CD14-positive monocyte (primary cell): ENCODE data around the gene GTF2F1. TPM values are rescaled to one million over a fixed set of nuclear protein-coding genes. Genes with fewer than 3 reads are reported as not detected.

ENCODE experiments used
- DNase-seq, 3 donors: peaks; one replicate each; pipeline ENCODE4 v3.0.0-alpha.2; 2011 to 2022
- H2AFZ ChIP-seq: 2 replicates; pipeline ENCODE4 v1.6.0; 2012; ENCODE audit warnings: mild to moderate bottlenecking, low read depth, low read length, inconsistent platforms; ENCODE audit not compliant: insufficient read depth, poor library complexity, severe bottlenecking
- H3K27ac ChIP-seq, 2 donors: 1 replicate in 1 of 2; 2 replicates in 1 of 2; pipeline ENCODE4 v1.5.1; 2012 to 2013; ENCODE audit warnings: low read length in 2 of 2, control low read depth in 1 of 2, inconsistent platforms in 1 of 2, low read depth in 1 of 2, mild to moderate bottlenecking in 1 of 2
- H3K27me3 ChIP-seq, 2 donors: one replicate each; pipeline versions ENCODE4 v1.6.0 to v1.6.1; 2011 to 2013; ENCODE audit warnings: low read length in 2 of 2; ENCODE audit not compliant: control insufficient read depth in 2 of 2, insufficient read depth in 2 of 2
- H3K36me3 ChIP-seq, 2 donors: replicated peaks in 1 of 2; 1 replicate in 1 of 2; 2 replicates in 1 of 2; pipeline versions ENCODE4 v1.5.1 to v1.6.1; 2012 to 2013; ENCODE audit warnings: low read length in 2 of 2, control low read depth in 1 of 2, inconsistent platforms in 1 of 2, mild to moderate bottlenecking in 1 of 2; ENCODE audit not compliant: insufficient read depth in 2 of 2, control insufficient read depth in 1 of 2
- H3K4me1 ChIP-seq, 2 donors: 1 replicate in 1 of 2; 2 replicates in 1 of 2; pipeline versions ENCODE4 v1.5.1 to v1.6.1; 2012 to 2013; ENCODE audit warnings: low read length in 2 of 2, control low read depth in 1 of 2, inconsistent platforms in 1 of 2, mild to moderate bottlenecking in 1 of 2, moderate library complexity in 1 of 2; ENCODE audit not compliant: insufficient read depth in 2 of 2, control insufficient read depth in 1 of 2
- H3K4me2 ChIP-seq: replicated peaks from 2 replicates; pipeline ENCODE3; 2012; ENCODE audit warnings: low read length, moderate library complexity, mild to moderate bottlenecking; ENCODE audit not compliant: poor library complexity, severe bottlenecking; ENCODE audit errors: extremely low read depth
- H3K4me3 ChIP-seq, 3 experiments: fragments of 200-600 bp in 1 of 3; sonication (generic) in 1 of 3; replicated peaks in 1 of 3; 1 replicate in 2 of 3; 2 replicates in 1 of 3; pipeline ENCODE4 v1.5.1; 2011 to 2013; ENCODE audit warnings: low read length in 3 of 3, mild to moderate bottlenecking in 3 of 3, control low read depth in 2 of 3, low read depth in 2 of 3, inconsistent platforms in 1 of 3, moderate library complexity in 1 of 3
- H3K79me2 ChIP-seq: 2 replicates; pipeline ENCODE4 v1.6.0; 2012; ENCODE audit warnings: mild to moderate bottlenecking, control low read depth, inconsistent platforms, low read length, moderate library complexity; ENCODE audit not compliant: insufficient read depth
- H3K9ac ChIP-seq: 2 replicates; pipeline ENCODE4 v1.6.0; 2017; ENCODE audit warnings: low read length, mild to moderate bottlenecking; ENCODE audit not compliant: insufficient read depth, poor library complexity, severe bottlenecking
- H3K9me3 ChIP-seq, 2 donors: replicated peaks in 1 of 2; 1 replicate in 1 of 2; 2 replicates in 1 of 2; pipeline versions ENCODE4 v1.5.1 to v1.6.1; 2012 to 2013; ENCODE audit warnings: low read length in 2 of 2, control low read depth in 1 of 2; ENCODE audit not compliant: control insufficient read depth in 1 of 2, insufficient read depth in 1 of 2
- H4K20me1 ChIP-seq: 2 replicates; pipeline ENCODE4 v1.6.0; 2012; ENCODE audit warnings: mild to moderate bottlenecking, low read length, control low read depth, moderate library complexity; ENCODE audit not compliant: insufficient read depth
- H3K27ac Mint-ChIP-seq, 7 donors: one replicate each; pipeline ENCODE4 v1.8.0; 2020; ENCODE audit warnings: mild to moderate bottlenecking in 7 of 7, mixed read lengths in 7 of 7, moderate library complexity in 6 of 7, inconsistent platforms in 2 of 7
- H3K27me3 Mint-ChIP-seq, 3 donors: one replicate each; pipeline ENCODE4 v1.8.0; 2021 to 2022; ENCODE audit warnings: low read depth in 3 of 3, mild to moderate bottlenecking in 3 of 3, mixed read lengths in 3 of 3, moderate library complexity in 3 of 3, inconsistent platforms in 1 of 3
- H3K36me3 Mint-ChIP-seq, 2 donors: one replicate each; pipeline ENCODE4 v1.8.0; 2020; ENCODE audit warnings: mixed read lengths in 2 of 2, inconsistent platforms in 1 of 2, mild to moderate bottlenecking in 1 of 2
- H3K4me1 Mint-ChIP-seq: one replicate; pipeline ENCODE4 v1.8.0; 2020; ENCODE audit warnings: mild to moderate bottlenecking, mixed read lengths
- H3K4me3 Mint-ChIP-seq, 2 donors: one replicate each; pipeline ENCODE4 v1.8.0; 2020; ENCODE audit warnings: mild to moderate bottlenecking in 2 of 2, mixed read lengths in 2 of 2, moderate library complexity in 1 of 2
- H3K9me3 Mint-ChIP-seq, 7 donors: one replicate each; pipeline ENCODE4 v1.8.0; 2020 to 2022; ENCODE audit warnings: mixed read lengths in 7 of 7, mild to moderate bottlenecking in 6 of 7, moderate library complexity in 6 of 7, inconsistent platforms in 2 of 7
- WGBS: methylation state at CpG from one replicate; pipeline ENCODE4 v1.1.5; 2013; ENCODE audit warnings: missing lambda C conversion rate; ENCODE audit not compliant: insufficient coverage; 5-methylcytosine and 5-hydroxymethylcytosine counted together
- intact Hi-C, 2 donors: fragments of 100-400 bp; cut with micrococcal nuclease; formaldehyde crosslinking; loops; one replicate each; pipeline versions ENCODE4 v1.15.0 to v1.15.1; 2023
- polyA plus RNA-seq, 3 donors: library from polyadenylated mRNA; depleted of rRNA in 1 of 3; unstranded in 2 of 3; stranded (reverse) in 1 of 3; fragments of 300-500 nt in 2 of 3; fragments of >200 nt in 1 of 3; fragmentation: Illumina TruSeq in 2 of 3; gene quantifications; 1 replicate in 2 of 3; 2 replicates in 1 of 3; pipeline ENCODE4 v1.2.3, GENCODE V29; 2012 to 2021
- TF ChIP-seq, protein P1 (sequence below): fragments of 200-600 bp; IDR thresholded peaks from one replicate; pipeline ENCODE4 v1.8.0; 2022; ENCODE audit warnings: antibody characterized with exemption, mild to moderate bottlenecking

The GTF2F1 gene
- polyA plus RNA-seq, 3 donors = 9.4 to 46.4 (median 13.2) TPM

DNA sequence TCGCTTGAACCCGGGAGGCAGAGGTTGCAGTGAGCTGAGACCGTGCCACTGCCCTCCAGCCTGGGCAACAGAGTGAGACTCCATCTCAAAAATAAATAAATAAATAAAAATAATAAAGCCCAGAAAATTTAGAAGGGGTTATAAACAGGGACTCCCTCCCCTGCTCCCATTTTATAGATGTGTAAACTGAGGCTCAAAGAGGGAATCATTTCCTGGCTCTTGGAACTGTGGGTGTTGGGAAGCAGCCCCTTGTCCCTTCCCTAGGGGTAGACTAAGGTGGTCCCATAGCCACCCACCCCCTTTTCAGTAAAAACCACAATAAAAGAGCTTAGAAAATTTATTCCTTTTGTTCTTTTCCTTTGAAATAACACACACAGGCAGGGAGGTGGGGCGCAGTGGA, 46.8 kb upstream of the GTF2F1 start:
- intact Hi-C loops = no loop called here
- no peaks in the 10 kb centered on the region for H3K36me3 ChIP-seq
- H3K4me3 Mint-ChIP-seq = no peak overlapping the region
- no peak for DNase-seq
- TF ChIP-seq, protein P1, sequence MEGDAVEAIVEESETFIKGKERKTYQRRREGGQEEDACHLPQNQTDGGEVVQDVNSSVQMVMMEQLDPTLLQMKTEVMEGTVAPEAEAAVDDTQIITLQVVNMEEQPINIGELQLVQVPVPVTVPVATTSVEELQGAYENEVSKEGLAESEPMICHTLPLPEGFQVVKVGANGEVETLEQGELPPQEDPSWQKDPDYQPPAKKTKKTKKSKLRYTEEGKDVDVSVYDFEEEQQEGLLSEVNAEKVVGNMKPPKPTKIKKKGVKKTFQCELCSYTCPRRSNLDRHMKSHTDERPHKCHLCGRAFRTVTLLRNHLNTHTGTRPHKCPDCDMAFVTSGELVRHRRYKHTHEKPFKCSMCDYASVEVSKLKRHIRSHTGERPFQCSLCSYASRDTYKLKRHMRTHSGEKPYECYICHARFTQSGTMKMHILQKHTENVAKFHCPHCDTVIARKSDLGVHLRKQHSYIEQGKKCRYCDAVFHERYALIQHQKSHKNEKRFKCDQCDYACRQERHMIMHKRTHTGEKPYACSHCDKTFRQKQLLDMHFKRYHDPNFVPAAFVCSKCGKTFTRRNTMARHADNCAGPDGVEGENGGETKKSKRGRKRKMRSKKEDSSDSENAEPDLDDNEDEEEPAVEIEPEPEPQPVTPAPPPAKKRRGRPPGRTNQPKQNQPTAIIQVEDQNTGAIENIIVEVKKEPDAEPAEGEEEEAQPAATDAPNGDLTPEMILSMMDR = no peak
- H3K27ac ChIP-seq = no peak overlapping the region
- no peaks in the 10 kb centered on the region for H3K27me3 ChIP-seq
- no peaks in the 10 kb centered on the region for H3K79me2 ChIP-seq
- no peaks in the 10 kb centered on the region for H3K9me3 Mint-ChIP-seq
- no CpG with 5 or more reads among the region's 4 CpGs for WGBS
- H3K4me1 ChIP-seq = no peaks in the 10 kb centered on the region
- H3K36me3 Mint-ChIP-seq = no peaks in the 10 kb centered on the region
- no peak overlapping the region for H3K4me2 ChIP-seq
- H3K4me3 ChIP-seq = no peak overlapping the region
- no peak overlapping the region for H3K9ac ChIP-seq
- H3K27me3 Mint-ChIP-seq = peaks cover 0 to 12% (median 4%) of the 10 kb centered on the region in 3 donors
- H3K9me3 ChIP-seq = no peaks in the 10 kb centered on the region
- H4K20me1 ChIP-seq = no peaks in the 10 kb centered on the region
- H3K4me1 Mint-ChIP-seq = no peaks in the 10 kb centered on the region
- H2AFZ ChIP-seq = no peak overlapping the region
- no peak overlapping the region for H3K27ac Mint-ChIP-seq

GRCh38 chr19:6433663-6434062, 40.7 kb upstream of the GTF2F1 start, which contains the start of gene SLC25A41:
Gene SLC25A41, minus strand, starts transcription at chr19:6433763. Its CDS starts 70 bp downstream, at chr19:6433693.
- intact Hi-C loops = no loop called here
- no peaks in the 10 kb centered on the region for H3K27me3 ChIP-seq
- peaks cover 0 to 5% of the 10 kb centered on the region in 2 donors for H3K4me1 ChIP-seq
- H3K27ac ChIP-seq = no peak within 1 kb of the TSS
- no peaks in the 10 kb centered on the region for H3K9me3 ChIP-seq
- H3K27ac Mint-ChIP-seq = peak within 1 kb of the TSS in 1 of 7 donors; percentile 45
- no peaks in the 10 kb centered on the region for H4K20me1 ChIP-seq
- H3K79me2 ChIP-seq = no peaks in the 10 kb centered on the region
- H3K27me3 Mint-ChIP-seq = peaks cover 4 to 14% (median 14%) of the 10 kb centered on the region in 3 donors
- WGBS = 94% methylated on average over 5 of the region's 10 CpGs
- no peak within 1 kb of the TSS for H3K4me3 ChIP-seq
- H3K4me1 Mint-ChIP-seq = peaks cover 5% of the 10 kb centered on the region
- H2AFZ ChIP-seq = no peak within 1 kb of the TSS
- no peak within 1 kb of the TSS for H3K4me3 Mint-ChIP-seq
- no peak within 1 kb of the TSS for H3K9ac ChIP-seq
- H3K9me3 Mint-ChIP-seq = peaks cover 0 to 3% (median 0%) of the 10 kb centered on the region in 7 donors
- H3K4me2 ChIP-seq = no peak within 1 kb of the TSS
- DNase-seq = no peak
- TF ChIP-seq, protein P1 = no peak
- H3K36me3 ChIP-seq = no peaks in the 10 kb centered on the region
- H3K36me3 Mint-ChIP-seq = no peaks in the 10 kb centered on the region
